Panc1 (cell line): ENCODE measurements around the gene ALK. TPM values are rescaled to one million over a fixed set of nuclear protein-coding genes. Genes with fewer than 3 reads are reported as not detected.

Experiments
- ATAC-seq: fragments of 200-7000 bp; cut with Tn5 transposase; 2 replicates; pipeline ENCODE4 v1.9.1; 2020; ENCODE audit warnings: mild to moderate bottlenecking, moderate library complexity
- BruUV-seq: library from RNA; stranded (reverse); fragments of 400-500 nt; replicated peaks from 2 replicates; lab custom pipeline; 2021; lab: Mats Ljungman, UMichigan
- CTCF ChIA-PET: fragments of 300-600 bp; sonication (Branson Sonifier 250); formaldehyde crosslinking; loops from one replicate; lab custom pipeline; 2022; ENCODE audit warnings: antibody characterized with exemption; lab: Charles Lee
- POLR2A ChIA-PET: fragments of 300-600 bp; sonication (Branson Sonifier 250); formaldehyde crosslinking; loops from one replicate; lab custom pipeline; 2022; ENCODE audit warnings: antibody characterized with exemption; lab: Charles Lee
- DNase-seq: peaks from one replicate; pipeline ENCODE4 v3.0.0-alpha.2; 2010; ENCODE audit warnings: low read depth, low spot score
- H3K27ac ChIP-seq: 2 replicates; pipeline ENCODE4 v1.5.1; 2011; ENCODE audit warnings: mild to moderate bottlenecking, low read length, inconsistent platforms
- H3K27me3 ChIP-seq: fragments of 200-500 bp; sonication (Bioruptor generic); 2 replicates; pipeline ENCODE4 v1.6.0; 2014; ENCODE audit warnings: low read length, inconsistent platforms; ENCODE audit not compliant: control insufficient read depth, insufficient read depth
- H3K36me3 ChIP-seq: fragments of 200-500 bp; sonication (Bioruptor generic); 2 replicates; pipeline ENCODE4 v1.5.1; 2014; ENCODE audit warnings: inconsistent platforms, mild to moderate bottlenecking, low read length, moderate library complexity; ENCODE audit not compliant: control insufficient read depth, insufficient read depth
- H3K4me1 ChIP-seq: 2 replicates; pipeline ENCODE4 v1.5.1; 2011; ENCODE audit warnings: inconsistent platforms, mild to moderate bottlenecking, low read length, moderate library complexity; ENCODE audit not compliant: control insufficient read depth, insufficient read depth
- H3K4me3 ChIP-seq, 2 experiments: 2 replicates each; pipeline ENCODE4 v1.5.1; 2011 to 2012; ENCODE audit warnings: low read depth in 2 of 2, low read length in 2 of 2, mild to moderate bottlenecking in 2 of 2, inconsistent platforms in 1 of 2, moderate library complexity in 1 of 2
- H3K9me3 ChIP-seq: fragments of 200-500 bp; sonication (Bioruptor generic); 2 replicates; pipeline ENCODE4 v1.5.1; 2014; ENCODE audit warnings: low read depth, mild to moderate bottlenecking, inconsistent platforms, low read length, moderate library complexity; ENCODE audit not compliant: control insufficient read depth, insufficient read depth
- CTCF ChIP-seq: fragments of 450-650 bp; IDR thresholded peaks from 2 replicates; pipeline ENCODE4 v1.5.1; 2017; ENCODE audit warnings: mild to moderate bottlenecking
- POLR2AphosphoS5 ChIP-seq: IDR thresholded peaks from 2 replicates; pipeline ENCODE4 v1.6.1; 2012; ENCODE audit warnings: mild to moderate bottlenecking, low read depth, low read length, moderate library complexity
- REST ChIP-seq, 2 experiments: IDR thresholded peaks; 2 replicates each; pipeline ENCODE4 v1.6.1; 2011 to 2012; ENCODE audit warnings: low read depth in 2 of 2, control low read depth in 1 of 2, low read length in 1 of 2, mild to moderate bottlenecking in 1 of 2, moderate library complexity in 1 of 2; ENCODE audit not compliant: insufficient read depth in 1 of 2
- SIN3A ChIP-seq: IDR thresholded peaks from 2 replicates; pipeline ENCODE4 v1.6.1; 2012; ENCODE audit warnings: low read depth, mild to moderate bottlenecking, low read length, moderate library complexity, borderline replicate concordance; ENCODE audit not compliant: insufficient read depth
- TCF7L2 ChIP-seq: IDR thresholded peaks from 2 replicates; pipeline ENCODE4 v1.6.1; 2011; ENCODE audit warnings: mild to moderate bottlenecking, low read depth, low read length, inconsistent platforms
- in situ Hi-C: cut with HindIII; loops from 2 replicates; pipeline ENCODE4 v1.10.0; 2016; ENCODE audit warnings: low sequenced_read_pairs, low pct_unique_long_range_greater_than_20kb
- intact Hi-C: fragments of 100-400 bp; cut with micrococcal nuclease; formaldehyde crosslinking; loops from one replicate; pipeline ENCODE4 v1.10.0; 2022; ENCODE audit not compliant: unreplicated experiment
- total RNA-seq: library from RNA; stranded (reverse); gene quantifications from one replicate; pipeline ENCODE4 v1.2.1, GENCODE V29; 2021; ENCODE audit not compliant: unreplicated experiment

ALK gene
- total RNA-seq, 1 experiment from 2014 or later: not detected

GRCh38 chr2:29480426-29480825, 441.0 kb downstream of the ALK start:
- H3K27ac ChIP-seq: no peak overlapping the region
- no peaks in the 10 kb centered on the region for H3K4me1 ChIP-seq
- POLR2A ChIA-PET: no interaction called here
- 0 out of 2 replicates have a peak, but pooled peaks cover 6% of the 10 kb centered on the region for H3K27me3 ChIP-seq
- no peaks in the 10 kb centered on the region for H3K9me3 ChIP-seq
- no peaks in the 10 kb centered on the region for H3K36me3 ChIP-seq
- ATAC-seq: no peak
- in situ Hi-C loops: no loop called here
- intact Hi-C loops: no loop called here
- CTCF ChIA-PET: no interaction called here
- no peak overlapping the region for H3K4me3 ChIP-seq
- TF ChIP-seq REST (IDR thresholded peaks at IDR 0.05; ENCODE audit: insufficient read depth in 1 of 2, low read depth in 2 of 2, low read length in 1 of 2) (no peak), TCF7L2 (no peak), CTCF (no peak), SIN3A (no peak), POLR2AphosphoS5 (no peak)
- no peak for DNase-seq
- BruUV-seq: no TSS peak

- CTCF ChIA-PET: no interaction called here
- Histone ChIP-seq H3K9me3 (no peaks in the 10 kb centered on the region), H3K27ac (no peak overlapping the region), H3K4me1 (no peaks in the 10 kb centered on the region), H3K27me3 (no peaks in the 10 kb centered on the region), H3K36me3 (no peaks in the 10 kb centered on the region), H3K4me3 (no peak overlapping the region)
- DNase-seq (no peak), ATAC-seq (no peak)
- in situ Hi-C loops: no loop called here
- no peak for TF ChIP-seq TCF7L2
- no peak for TF ChIP-seq POLR2AphosphoS5
- no peak for TF ChIP-seq REST (IDR thresholded peaks at IDR 0.05; ENCODE audit: insufficient read depth in 1 of 2, low read depth in 2 of 2, low read length in 1 of 2)
- no peak for TF ChIP-seq CTCF
- TF ChIP-seq SIN3A: no peak
- no TSS peak for BruUV-seq
- intact Hi-C loops: no loop called here
- POLR2A ChIA-PET: no interaction called here
Measured at GRCh38 chr2:29479401-29479800, 442.0 kb downstream of the ALK start.
